Osteoblast (primary cell): Measurements from ENCODE around the gene BDKRB1. TPM values are rescaled to one million over a fixed set of nuclear protein-coding genes. Genes with fewer than 3 reads are reported as not detected.

Experiments
- DNase-seq: peaks from one replicate; pipeline ENCODE4 v3.0.0; 2011; ENCODE audit warnings: low spot score, mixed read lengths; ENCODE audit not compliant: insufficient read length; ENCODE audit errors: missing footprints
- H2AFZ ChIP-seq: 2 replicates; pipeline ENCODE4 v1.6.0; 2011; ENCODE audit warnings: mild to moderate bottlenecking, low read length
- H3K27ac ChIP-seq: 2 replicates; pipeline ENCODE4 v1.5.1; 2011; ENCODE audit warnings: mild to moderate bottlenecking, low read depth, low read length, moderate library complexity
- H3K27me3 ChIP-seq: 2 replicates; pipeline ENCODE4 v1.6.0; 2012; ENCODE audit warnings: mild to moderate bottlenecking, control low read depth, inconsistent platforms, low read length, moderate library complexity; ENCODE audit not compliant: insufficient read depth
- H3K36me3 ChIP-seq: 2 replicates; pipeline ENCODE4 v1.5.1; 2011; ENCODE audit warnings: mild to moderate bottlenecking, low read length, control low read depth, moderate library complexity; ENCODE audit not compliant: insufficient read depth
- H3K4me1 ChIP-seq: 2 replicates; pipeline ENCODE4 v1.5.1; 2011; ENCODE audit warnings: mild to moderate bottlenecking, low read length, control low read depth, moderate library complexity; ENCODE audit not compliant: insufficient read depth
- H3K4me2 ChIP-seq: 2 replicates; pipeline ENCODE4 v1.6.0; 2011; ENCODE audit warnings: mild to moderate bottlenecking, low read length; ENCODE audit not compliant: insufficient read depth
- H3K4me3 ChIP-seq: fragments of 200-600 bp; sonication (generic); 3 replicates; pipeline ENCODE4 v1.5.1; 2012; ENCODE audit warnings: mild to moderate bottlenecking, low read length, inconsistent platforms; ENCODE audit not compliant: insufficient read depth
- H3K79me2 ChIP-seq: 2 replicates; pipeline ENCODE4 v1.6.0; 2012; ENCODE audit warnings: mild to moderate bottlenecking, low read length, control low read depth, inconsistent platforms; ENCODE audit not compliant: insufficient read depth
- H3K9me3 ChIP-seq: 2 replicates; pipeline ENCODE4 v1.5.1; 2011; ENCODE audit warnings: low read depth, low read length, control low read depth
- H4K20me1 ChIP-seq: 2 replicates; pipeline ENCODE4 v1.6.0; 2012; ENCODE audit warnings: mild to moderate bottlenecking, low read length, control low read depth; ENCODE audit not compliant: insufficient read depth
- CTCF ChIP-seq: IDR thresholded peaks from 2 replicates; pipeline ENCODE4 v1.5.1; 2011; ENCODE audit warnings: mild to moderate bottlenecking, low read depth, low read length, moderate library complexity; ENCODE audit errors: extremely low read depth
- total RNA-seq: library from RNA; depleted of rRNA; stranded (reverse); fragments of >200 nt; gene quantifications from 2 replicates; pipeline ENCODE4 v1.2.3, GENCODE V29; 2012

Gene BDKRB1
- total RNA-seq, 1 donor = 0.72 TPM

GRCh38 chr14:96215452-96216244, 40.4 kb upstream of the BDKRB1 start:
- Histone ChIP-seq H3K27me3 (no peaks in the 10 kb centered on the region), H3K4me3 (no peak overlapping the region), H3K9me3 (peaks cover 7% of the 10 kb centered on the region), H3K79me2 (no peaks in the 10 kb centered on the region), H4K20me1 (peaks cover 6% of the 10 kb centered on the region), H2AFZ (no peak overlapping the region), H3K36me3 (peaks cover 13% of the 10 kb centered on the region), H3K4me2 (no peak overlapping the region), H3K4me1 (peaks cover 3% of the 10 kb centered on the region), H3K27ac (no peak overlapping the region)
- DNase-seq = no peak
- TF ChIP-seq CTCF = no peak

- H3K27ac ChIP-seq = no peak overlapping the region
- no peaks in the 10 kb centered on the region for H3K27me3 ChIP-seq
- peaks cover 11% of the 10 kb centered on the region for H3K36me3 ChIP-seq
- no peak for TF ChIP-seq CTCF
- H3K9me3 ChIP-seq = peaks cover 5% of the 10 kb centered on the region
- H2AFZ ChIP-seq = no peak overlapping the region
- H4K20me1 ChIP-seq = peaks cover 6% of the 10 kb centered on the region
- no peak overlapping the region for H3K4me3 ChIP-seq
- H3K4me1 ChIP-seq = peaks cover 3% of the 10 kb centered on the region
- H3K4me2 ChIP-seq = no peak overlapping the region
- no peaks in the 10 kb centered on the region for H3K79me2 ChIP-seq
- DNase-seq = no peak
These were observed 39.4 kb upstream of the BDKRB1 start for GRCh38 chr14:96216627-96217026.

DNA sequence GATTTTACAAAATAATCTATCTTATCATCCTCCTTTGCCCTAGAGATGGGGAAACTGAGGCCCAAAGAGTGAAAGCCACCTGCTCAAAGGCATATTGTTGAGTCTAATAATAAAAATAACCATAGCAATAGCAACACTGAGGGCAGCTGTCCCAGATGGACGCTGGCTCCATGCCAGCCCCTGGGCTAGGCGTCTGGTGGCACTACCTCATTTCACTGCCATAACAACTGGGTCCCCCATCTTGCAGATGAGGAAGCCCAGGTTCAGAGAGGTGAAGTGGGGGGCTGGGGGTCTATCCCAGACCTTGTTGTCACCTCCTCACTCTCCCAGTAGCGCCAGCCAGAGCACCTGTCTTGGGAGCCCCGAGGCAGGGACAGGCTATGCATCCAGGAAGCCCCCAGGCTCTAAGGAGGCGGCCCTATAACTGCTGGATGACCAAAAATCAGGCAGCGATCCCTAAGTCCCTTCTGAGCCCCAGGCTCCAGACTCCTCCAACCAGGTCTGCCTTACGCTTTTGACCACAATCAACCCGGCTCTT, 38.6 kb upstream of the BDKRB1 start:
- Histone ChIP-seq H3K9me3 (peaks cover 2% of the 10 kb centered on the region), H4K20me1 (peaks cover 6% of the 10 kb centered on the region), H3K4me2 (no peak overlapping the region), H2AFZ (no peak overlapping the region), H3K27ac (no peak overlapping the region), H3K27me3 (no peaks in the 10 kb centered on the region), H3K79me2 (no peaks in the 10 kb centered on the region), H3K4me1 (peaks cover 3% of the 10 kb centered on the region), H3K4me3 (no peak overlapping the region), H3K36me3 (peaks cover 8% of the 10 kb centered on the region)
- DNase-seq = no peak
- no peak for TF ChIP-seq CTCF

DNA sequence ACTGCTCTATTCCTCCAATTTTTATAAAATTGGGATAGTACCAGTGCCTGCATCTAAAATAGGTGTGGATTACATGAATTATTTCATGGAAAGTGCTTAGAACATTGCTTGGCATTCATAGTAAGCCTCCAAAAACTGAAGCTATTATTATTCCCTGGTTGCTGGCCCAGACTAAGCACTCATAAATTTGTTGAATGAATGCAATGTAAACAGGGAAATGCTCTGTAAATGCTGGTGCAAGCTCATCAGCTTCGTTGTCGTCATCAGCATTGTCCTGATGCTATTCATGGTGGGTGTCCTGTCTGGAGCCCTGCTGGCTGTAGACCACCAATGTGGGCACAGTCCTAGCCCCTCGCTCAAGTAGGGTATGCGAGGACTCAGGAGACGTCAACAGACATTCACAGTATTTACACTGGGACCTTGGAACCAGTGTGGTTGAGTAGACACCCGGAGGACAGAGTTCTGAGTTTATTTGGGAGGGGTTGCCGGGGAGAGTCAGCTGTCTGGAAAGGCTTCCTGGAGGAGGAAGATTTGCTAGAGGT, 34.8 kb upstream of the BDKRB1 start:
- no peaks in the 10 kb centered on the region for H3K79me2 ChIP-seq
- H3K4me2 ChIP-seq = no peak overlapping the region
- H3K4me1 ChIP-seq = peaks cover 9% of the 10 kb centered on the region
- no peak overlapping the region for H3K4me3 ChIP-seq
- no peak overlapping the region for H3K27ac ChIP-seq
- H3K36me3 ChIP-seq = peaks cover 2% of the 10 kb centered on the region
- DNase-seq = no peak
- TF ChIP-seq CTCF = no peak
- peaks cover 3% of the 10 kb centered on the region for H4K20me1 ChIP-seq
- no peaks in the 10 kb centered on the region for H3K9me3 ChIP-seq
- no peaks in the 10 kb centered on the region for H3K27me3 ChIP-seq
- H2AFZ ChIP-seq = no peak overlapping the region
